Retinal pigment epithelial cell (primary cell): ENCODE results near the gene NPHP4.
A peak's percentile ranks its signal among the peaks of the same experiment; 100 is the strongest.

Experiments used
- DNase-seq: peaks from one replicate; pipeline ENCODE4 v3.0.0-alpha.2; 2010; ENCODE audit warnings: low read depth
- H3K4me3 ChIP-seq: 2 replicates; pipeline ENCODE4 v1.5.1; 2011; ENCODE audit warnings: mild to moderate bottlenecking, low read length, control low read depth, moderate library complexity
- TF ChIP-seq, protein P1 (sequence below): conservative IDR thresholded peaks from 2 replicates; pipeline ENCODE4 v1.5.1; 2011; ENCODE audit warnings: low read depth, low read length, control low read depth, inconsistent platforms

NPHP4 gene

DNA sequence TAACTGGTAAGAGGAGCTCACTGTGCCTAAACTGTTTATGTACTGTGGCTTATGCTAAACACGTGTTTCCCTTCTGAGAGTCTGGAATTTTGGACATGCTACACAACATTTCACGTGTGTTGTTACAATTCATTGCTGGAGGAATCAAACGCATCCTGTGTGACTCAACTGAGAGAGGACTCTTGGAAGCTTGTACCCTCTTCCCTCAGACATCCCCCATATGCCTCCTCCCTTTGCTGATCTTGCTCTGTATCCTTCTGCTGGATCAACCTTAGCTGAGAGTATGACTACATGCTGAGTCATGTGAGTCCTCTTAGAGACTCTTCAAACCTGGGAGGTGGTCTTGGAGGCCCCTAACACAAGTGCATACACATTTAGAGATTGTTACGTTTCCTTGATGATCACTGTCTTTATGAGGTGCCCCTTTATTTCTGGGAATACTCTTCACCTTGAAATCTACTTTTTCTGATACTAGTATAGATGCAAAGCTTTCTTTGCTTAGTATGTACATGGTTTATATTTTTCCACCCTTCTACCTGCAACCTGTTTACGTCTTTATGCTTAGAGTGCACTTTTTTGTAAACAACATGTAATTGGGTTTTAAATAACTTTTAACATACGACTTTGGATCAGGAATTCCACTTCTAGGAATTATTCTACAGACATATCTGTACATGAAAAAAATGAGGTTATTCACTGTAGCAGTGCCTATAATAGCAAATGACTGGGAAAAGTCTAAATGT lies 8.7 kb downstream of the NPHP4 start:
- no peak overlapping the region for H3K4me3 ChIP-seq
- no peak for DNase-seq
- TF ChIP-seq, protein P1, sequence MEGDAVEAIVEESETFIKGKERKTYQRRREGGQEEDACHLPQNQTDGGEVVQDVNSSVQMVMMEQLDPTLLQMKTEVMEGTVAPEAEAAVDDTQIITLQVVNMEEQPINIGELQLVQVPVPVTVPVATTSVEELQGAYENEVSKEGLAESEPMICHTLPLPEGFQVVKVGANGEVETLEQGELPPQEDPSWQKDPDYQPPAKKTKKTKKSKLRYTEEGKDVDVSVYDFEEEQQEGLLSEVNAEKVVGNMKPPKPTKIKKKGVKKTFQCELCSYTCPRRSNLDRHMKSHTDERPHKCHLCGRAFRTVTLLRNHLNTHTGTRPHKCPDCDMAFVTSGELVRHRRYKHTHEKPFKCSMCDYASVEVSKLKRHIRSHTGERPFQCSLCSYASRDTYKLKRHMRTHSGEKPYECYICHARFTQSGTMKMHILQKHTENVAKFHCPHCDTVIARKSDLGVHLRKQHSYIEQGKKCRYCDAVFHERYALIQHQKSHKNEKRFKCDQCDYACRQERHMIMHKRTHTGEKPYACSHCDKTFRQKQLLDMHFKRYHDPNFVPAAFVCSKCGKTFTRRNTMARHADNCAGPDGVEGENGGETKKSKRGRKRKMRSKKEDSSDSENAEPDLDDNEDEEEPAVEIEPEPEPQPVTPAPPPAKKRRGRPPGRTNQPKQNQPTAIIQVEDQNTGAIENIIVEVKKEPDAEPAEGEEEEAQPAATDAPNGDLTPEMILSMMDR = no peak

DNA sequence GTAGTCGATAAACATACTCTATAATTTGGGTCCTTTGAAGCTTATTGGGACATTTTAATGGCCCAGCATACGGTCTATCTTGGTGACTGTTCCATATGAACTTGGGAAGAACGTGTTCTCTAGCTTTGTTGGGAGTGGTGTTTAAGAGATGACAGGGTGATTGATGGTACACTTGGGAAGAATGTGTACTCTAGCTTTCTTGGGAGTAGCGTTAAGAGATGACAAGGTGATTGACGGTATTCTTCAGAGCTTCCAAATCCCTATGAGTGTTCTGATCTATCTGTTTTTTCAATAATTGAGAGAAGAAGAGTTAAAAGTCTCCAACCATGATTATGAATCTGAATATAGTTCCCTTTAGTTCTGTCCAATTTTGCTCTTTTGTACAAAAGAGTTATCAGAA lies 9.4 kb downstream of the NPHP4 start:
- DNase-seq = no peak
- no peak overlapping the region for H3K4me3 ChIP-seq
- TF ChIP-seq, protein P1 = no peak

- TF ChIP-seq, protein P1 = no peak
- no peak overlapping the region for H3K4me3 ChIP-seq
- DNase-seq = no peak
Measured at GRCh38 chr1:5982276-5982675, 9.9 kb downstream of the NPHP4 start.

DNA sequence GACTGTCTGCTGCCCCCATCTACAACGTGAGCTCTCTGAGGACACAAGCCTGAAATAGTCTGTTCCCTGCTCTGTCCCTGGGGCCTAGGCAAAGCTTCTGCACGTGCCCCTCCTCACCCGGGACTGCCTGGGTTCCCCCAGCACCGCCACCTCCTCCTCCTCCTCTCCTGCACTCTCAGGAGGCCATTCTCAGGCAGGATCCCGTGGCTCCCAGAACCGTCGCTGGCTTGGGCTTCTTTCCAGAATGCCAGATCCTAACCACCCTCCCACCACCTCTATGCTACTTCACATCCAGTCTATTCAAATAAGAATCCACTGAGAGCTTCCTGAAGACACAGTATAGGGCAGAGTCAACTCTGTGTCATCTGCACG lies 11.2 kb downstream of the NPHP4 start:
- H3K4me3 ChIP-seq = no peak overlapping the region
- DNase-seq = no peak
- TF ChIP-seq, protein P1 = no peak

DNA sequence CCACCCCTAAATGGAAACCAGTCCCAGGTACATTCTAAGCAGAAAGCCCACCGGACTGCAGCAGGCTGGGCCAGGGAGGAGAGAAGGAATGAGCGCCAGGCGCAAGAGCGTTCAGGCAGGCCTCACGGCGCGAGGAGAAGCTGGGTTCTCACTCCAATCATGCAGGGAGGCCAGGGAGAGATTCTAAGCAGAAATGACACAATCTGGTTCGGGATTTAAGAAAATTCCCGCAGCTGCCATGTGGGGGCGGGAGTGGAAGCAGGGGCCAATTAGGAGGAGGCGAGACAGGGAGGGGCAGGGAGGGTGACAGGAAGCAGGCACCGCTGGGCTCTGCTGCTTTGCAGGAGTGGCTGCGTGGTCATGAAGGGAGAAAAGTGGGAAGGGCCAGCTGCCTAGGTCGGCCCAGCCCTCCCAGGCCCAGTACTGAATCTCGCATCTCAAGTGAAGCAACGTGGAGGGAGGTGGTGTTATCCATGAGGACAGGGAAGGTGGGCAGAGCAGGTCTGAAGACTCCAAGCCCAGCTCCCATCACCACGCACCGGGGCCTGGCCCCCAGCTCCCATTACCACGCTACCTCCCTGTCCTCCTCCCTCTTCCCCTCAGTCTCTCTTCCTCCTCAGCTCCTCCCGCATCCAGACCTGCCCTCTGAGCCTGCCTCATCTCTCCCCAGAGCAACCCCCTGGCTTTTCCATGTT lies 11.8 kb downstream of the NPHP4 start:
- TF ChIP-seq, protein P1 = peak; percentile 51
- DNase-seq = peak; percentile 64
- no peak overlapping the region for H3K4me3 ChIP-seq

GRCh38 chr1:5979536-5980313 lies 12.5 kb downstream of the NPHP4 start:
- H3K4me3 ChIP-seq = no peak overlapping the region
- TF ChIP-seq, protein P1 = no peak
- no peak for DNase-seq
